HepG2 (cell line): ENCODE data around the gene CEBPE. TPM values are rescaled to one million over a fixed set of nuclear protein-coding genes. Genes with fewer than 3 reads are reported as not detected.
A peak's percentile ranks its signal among the peaks of the same experiment; 100 is the strongest.

Experiments used
- FOXP1 ChIP-seq, 2 experiments: fragments of 450-650 bp in 1 of 2; IDR thresholded peaks; 2 replicates each; pipeline ENCODE4 v1.6.1; 2017 to 2018; ENCODE audit warnings: antibody characterized with exemption in 1 of 2
- JUND ChIP-seq: sonication (generic); formaldehyde crosslinking; IDR thresholded peaks from 2 replicates; pipeline ENCODE4 v1.8.0; 2022; ENCODE audit warnings: mild to moderate bottlenecking, missing genetic modification reagents
- MAFK ChIP-seq, 2 experiments: IDR thresholded peaks in 1 of 2; conservative IDR thresholded peaks in 1 of 2; 2 replicates each; pipeline ENCODE4 v1.6.1; 2011; ENCODE audit warnings: improper control_type of control experiment in 2 of 2, low read length in 2 of 2
- NKX3-1 ChIP-seq: sonication (generic); formaldehyde crosslinking; IDR thresholded peaks from 2 replicates; pipeline ENCODE4 v1.5.0; 2020; ENCODE audit warnings: missing genetic modification reagents
- PHF5A ChIP-seq: IDR thresholded peaks from one replicate; pipeline ENCODE4 v1.6.1; 2018; ENCODE audit warnings: low read depth, missing genetic modification reagents; ENCODE audit not compliant: unreplicated experiment
- TOPORS ChIP-seq: sonication (generic); formaldehyde crosslinking; IDR thresholded peaks from 2 replicates; pipeline ENCODE4 v1.8.0; 2023; ENCODE audit warnings: mild to moderate bottlenecking, missing genetic modification reagents
- ZBTB49 ChIP-seq: sonication (generic); formaldehyde crosslinking; IDR thresholded peaks from 2 replicates; pipeline ENCODE4 v1.4.0; 2020; ENCODE audit warnings: missing genetic modification reagents, borderline replicate concordance
- ZNF33B ChIP-seq: sonication (generic); formaldehyde crosslinking; IDR thresholded peaks from 2 replicates; pipeline ENCODE4 v1.5.1; 2020; ENCODE audit warnings: mild to moderate bottlenecking, missing genetic modification reagents
- ZNF367 ChIP-seq: sonication (generic); formaldehyde crosslinking; IDR thresholded peaks from 2 replicates; pipeline ENCODE4 v1.4.0; 2020; ENCODE audit warnings: missing genetic modification reagents, borderline replicate concordance
- ZNF383 ChIP-seq: sonication (generic); formaldehyde crosslinking; IDR thresholded peaks from 2 replicates; pipeline ENCODE4 v1.4.0; 2020; ENCODE audit warnings: missing genetic modification reagents, mild to moderate bottlenecking, borderline replicate concordance
- ZNF777 ChIP-seq: sonication (generic); formaldehyde crosslinking; IDR thresholded peaks from 2 replicates; pipeline ENCODE4 v1.4.0; 2020; ENCODE audit warnings: missing genetic modification reagents
- polyA plus RNA-seq, 8 experiments: library from polyadenylated mRNA; depleted of rRNA in 3 of 8; stranded (reverse) in 7 of 8; unstranded in 1 of 8; fragments of >200 nt; fragmentation: Illumina TruSeq in 4 of 8; extraction: Trizol in 4 of 8; gene quantifications; 2 replicates each; pipeline versions ENCODE4 v1.2.1 to v1.2.3, GENCODE V29; 2011 to 2016; ENCODE audit warnings: low read depth in 4 of 8, missing spikeins in 1 of 8, mixed read lengths in 1 of 8; ENCODE audit not compliant: insufficient read depth in 1 of 8
- total RNA-seq, 5 experiments: library from RNA; depleted of rRNA; stranded (reverse); fragments of >200 nt; fragmentation: Illumina TruSeq; extraction: Trizol; gene quantifications; 2 replicates each; pipeline ENCODE4 v1.2.3, GENCODE V29; 2016; ENCODE audit warnings: low read depth in 1 of 5
- TF ChIP-seq, protein P1 (sequence below), 2 experiments: sonication (generic) in 1 of 2; formaldehyde crosslinking in 1 of 2; IDR thresholded peaks; 2 replicates each; pipeline versions ENCODE4 v1.6.1 to v1.9.0; 2014 to 2022; ENCODE audit warnings: antibody characterized with exemption in 1 of 2, borderline replicate concordance in 1 of 2, inconsistent platforms in 1 of 2, low read depth in 1 of 2, missing genetic modification reagents in 1 of 2
- TF ChIP-seq, protein P2 (sequence below): fragments of 450-650 bp; IDR thresholded peaks from 2 replicates; pipeline ENCODE4 v1.6.1; 2017; ENCODE audit warnings: mild to moderate bottlenecking
- TF ChIP-seq, protein P3 (sequence below): IDR thresholded peaks from 2 replicates; pipeline ENCODE4 v1.6.1; 2016; ENCODE audit warnings: low read depth, borderline replicate concordance
- TF ChIP-seq, protein P4 (sequence below): sonication (generic); formaldehyde crosslinking; IDR thresholded peaks from 2 replicates; pipeline ENCODE4 v1.9.0; 2021; ENCODE audit warnings: missing genetic modification reagents, borderline replicate concordance

Gene CEBPE
- total and polyA plus RNA-seq, 2 of the 13 experiments (the other 11 are each of a cell fraction or from before 2014, with no cell fraction given) = 0.09 to 0.11 TPM

DNA sequence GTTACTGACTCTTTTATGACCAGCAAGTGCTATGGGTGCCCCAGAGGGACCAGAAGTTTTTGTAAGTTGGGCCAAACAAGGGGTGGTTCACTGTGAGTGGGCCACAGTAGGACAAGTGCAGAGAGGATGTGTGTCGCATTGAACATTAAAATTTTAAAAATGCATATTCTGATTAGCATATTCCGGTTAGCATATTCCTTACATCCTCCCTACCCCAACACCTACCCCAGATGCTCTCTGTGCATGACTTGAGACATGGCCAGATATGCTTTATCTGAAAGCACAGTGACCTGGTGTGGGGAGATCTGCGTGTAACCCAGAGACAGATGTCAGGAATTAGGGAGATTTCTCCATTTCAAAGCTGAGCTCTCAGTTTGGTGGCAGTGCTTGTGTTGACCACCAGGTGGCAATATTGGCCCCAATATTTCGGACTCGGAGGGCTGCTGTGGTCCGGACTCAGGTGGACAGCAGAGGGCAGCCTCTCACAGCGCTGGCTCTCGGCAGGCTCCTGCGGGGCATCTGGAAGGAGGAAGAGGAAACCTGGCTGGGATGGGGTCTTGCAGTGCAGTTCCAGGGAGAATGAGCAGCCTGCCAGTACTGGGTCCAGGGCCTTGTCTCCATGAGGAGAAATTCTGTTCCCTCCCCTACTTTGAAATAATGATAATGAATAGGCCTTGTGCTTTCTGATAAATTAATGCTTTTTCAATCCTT lies 1.6 kb upstream of the CEBPE start (continued):
- TF ChIP-seq, protein P1, sequence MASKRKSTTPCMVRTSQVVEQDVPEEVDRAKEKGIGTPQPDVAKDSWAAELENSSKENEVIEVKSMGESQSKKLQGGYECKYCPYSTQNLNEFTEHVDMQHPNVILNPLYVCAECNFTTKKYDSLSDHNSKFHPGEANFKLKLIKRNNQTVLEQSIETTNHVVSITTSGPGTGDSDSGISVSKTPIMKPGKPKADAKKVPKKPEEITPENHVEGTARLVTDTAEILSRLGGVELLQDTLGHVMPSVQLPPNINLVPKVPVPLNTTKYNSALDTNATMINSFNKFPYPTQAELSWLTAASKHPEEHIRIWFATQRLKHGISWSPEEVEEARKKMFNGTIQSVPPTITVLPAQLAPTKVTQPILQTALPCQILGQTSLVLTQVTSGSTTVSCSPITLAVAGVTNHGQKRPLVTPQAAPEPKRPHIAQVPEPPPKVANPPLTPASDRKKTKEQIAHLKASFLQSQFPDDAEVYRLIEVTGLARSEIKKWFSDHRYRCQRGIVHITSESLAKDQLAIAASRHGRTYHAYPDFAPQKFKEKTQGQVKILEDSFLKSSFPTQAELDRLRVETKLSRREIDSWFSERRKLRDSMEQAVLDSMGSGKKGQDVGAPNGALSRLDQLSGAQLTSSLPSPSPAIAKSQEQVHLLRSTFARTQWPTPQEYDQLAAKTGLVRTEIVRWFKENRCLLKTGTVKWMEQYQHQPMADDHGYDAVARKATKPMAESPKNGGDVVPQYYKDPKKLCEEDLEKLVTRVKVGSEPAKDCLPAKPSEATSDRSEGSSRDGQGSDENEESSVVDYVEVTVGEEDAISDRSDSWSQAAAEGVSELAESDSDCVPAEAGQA (IDR thresholded peaks at IDR 0.05; ENCODE audit: low read depth) = peak; percentile 60; the same call in 1 of the 2 replicates
- TF ChIP-seq, protein P1 (CRISPR knock-in tag; IDR thresholded peaks at IDR 0.05; ENCODE audit: borderline replicate concordance) = no peak
- 0 out of 2 replicates have a peak, but pooled peaks have one; percentile 65 for TF ChIP-seq JUND
- TF ChIP-seq ZBTB49 (CRISPR knock-in tag) = peak; percentile 79; the same call in 1 of the 2 replicates
- no peak for TF ChIP-seq ZNF367 (CRISPR knock-in tag)
- TF ChIP-seq, protein P2, sequence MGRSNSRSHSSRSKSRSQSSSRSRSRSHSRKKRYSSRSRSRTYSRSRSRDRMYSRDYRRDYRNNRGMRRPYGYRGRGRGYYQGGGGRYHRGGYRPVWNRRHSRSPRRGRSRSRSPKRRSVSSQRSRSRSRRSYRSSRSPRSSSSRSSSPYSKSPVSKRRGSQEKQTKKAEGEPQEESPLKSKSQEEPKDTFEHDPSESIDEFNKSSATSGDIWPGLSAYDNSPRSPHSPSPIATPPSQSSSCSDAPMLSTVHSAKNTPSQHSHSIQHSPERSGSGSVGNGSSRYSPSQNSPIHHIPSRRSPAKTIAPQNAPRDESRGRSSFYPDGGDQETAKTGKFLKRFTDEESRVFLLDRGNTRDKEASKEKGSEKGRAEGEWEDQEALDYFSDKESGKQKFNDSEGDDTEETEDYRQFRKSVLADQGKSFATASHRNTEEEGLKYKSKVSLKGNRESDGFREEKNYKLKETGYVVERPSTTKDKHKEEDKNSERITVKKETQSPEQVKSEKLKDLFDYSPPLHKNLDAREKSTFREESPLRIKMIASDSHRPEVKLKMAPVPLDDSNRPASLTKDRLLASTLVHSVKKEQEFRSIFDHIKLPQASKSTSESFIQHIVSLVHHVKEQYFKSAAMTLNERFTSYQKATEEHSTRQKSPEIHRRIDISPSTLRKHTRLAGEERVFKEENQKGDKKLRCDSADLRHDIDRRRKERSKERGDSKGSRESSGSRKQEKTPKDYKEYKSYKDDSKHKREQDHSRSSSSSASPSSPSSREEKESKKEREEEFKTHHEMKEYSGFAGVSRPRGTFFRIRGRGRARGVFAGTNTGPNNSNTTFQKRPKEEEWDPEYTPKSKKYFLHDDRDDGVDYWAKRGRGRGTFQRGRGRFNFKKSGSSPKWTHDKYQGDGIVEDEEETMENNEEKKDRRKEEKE = no peak
- no peak for TF ChIP-seq MAFK (conservative IDR thresholded peaks at IDR 0.05 in 1 of 2, IDR thresholded peaks at IDR 0.05 in 1 of 2; ENCODE audit: low read length in 2 of 2)
- no peak for TF ChIP-seq ZNF383
- TF ChIP-seq ZNF33B (CRISPR knock-in tag) = peak; percentile 55; the same call in 1 of the 2 replicates
- TF ChIP-seq, protein P3, sequence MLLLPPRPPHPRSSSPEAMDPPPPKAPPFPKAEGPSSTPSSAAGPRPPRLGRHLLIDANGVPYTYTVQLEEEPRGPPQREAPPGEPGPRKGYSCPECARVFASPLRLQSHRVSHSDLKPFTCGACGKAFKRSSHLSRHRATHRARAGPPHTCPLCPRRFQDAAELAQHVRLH (CRISPR knock-in tag) = peak; percentile 93; the same call in 1 of the 2 replicates
- no peak for TF ChIP-seq ZNF777 (CRISPR knock-in tag)
- TF ChIP-seq PHF5A = peak; percentile 96
- TF ChIP-seq, protein P4, sequence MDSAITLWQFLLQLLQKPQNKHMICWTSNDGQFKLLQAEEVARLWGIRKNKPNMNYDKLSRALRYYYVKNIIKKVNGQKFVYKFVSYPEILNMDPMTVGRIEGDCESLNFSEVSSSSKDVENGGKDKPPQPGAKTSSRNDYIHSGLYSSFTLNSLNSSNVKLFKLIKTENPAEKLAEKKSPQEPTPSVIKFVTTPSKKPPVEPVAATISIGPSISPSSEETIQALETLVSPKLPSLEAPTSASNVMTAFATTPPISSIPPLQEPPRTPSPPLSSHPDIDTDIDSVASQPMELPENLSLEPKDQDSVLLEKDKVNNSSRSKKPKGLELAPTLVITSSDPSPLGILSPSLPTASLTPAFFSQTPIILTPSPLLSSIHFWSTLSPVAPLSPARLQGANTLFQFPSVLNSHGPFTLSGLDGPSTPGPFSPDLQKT = no peak
- no peak for TF ChIP-seq NKX3-1 (CRISPR knock-in tag)
- no peak for TF ChIP-seq FOXP1 (IDR thresholded peaks at IDR 0.05)
- TF ChIP-seq FOXP1 (CRISPR knock-in tag; IDR thresholded peaks at IDR 0.05) = peak; percentile 19; the same call in 1 of the 2 replicates
- TF ChIP-seq TOPORS = 0 out of 2 replicates have a peak, but pooled peaks have one; percentile 45
